HG03095 (cell line): Measurements from ENCODE around the gene MED12L.

Source experiments
- ATAC-seq: cut with Tn5 transposase; IDR thresholded peaks from one replicate; pipeline ENCODE4 v1.9.1; 2021; ENCODE audit warnings: moderate library complexity; ENCODE audit not compliant: unreplicated experiment

MED12L gene

DNA sequence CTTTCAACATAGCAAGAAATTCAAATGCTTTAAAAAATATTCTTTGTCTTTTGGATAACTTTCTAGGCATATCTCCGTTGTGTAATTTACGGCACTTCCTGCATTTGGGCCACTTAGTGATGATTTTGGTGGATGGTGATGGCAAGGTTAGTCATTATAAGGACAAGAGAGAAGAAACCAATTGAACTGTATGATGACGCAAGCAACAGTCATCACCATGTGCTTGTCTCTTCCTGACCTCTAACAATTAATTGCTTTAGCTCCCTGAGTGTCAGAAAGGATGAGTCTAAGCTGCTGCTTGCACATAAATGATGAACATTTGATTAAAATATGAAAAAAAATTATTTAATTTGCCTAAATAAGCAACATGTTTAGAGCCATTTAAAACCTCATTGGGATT, 310.3 kb downstream of the MED12L start:
- no peak for ATAC-seq

DNA sequence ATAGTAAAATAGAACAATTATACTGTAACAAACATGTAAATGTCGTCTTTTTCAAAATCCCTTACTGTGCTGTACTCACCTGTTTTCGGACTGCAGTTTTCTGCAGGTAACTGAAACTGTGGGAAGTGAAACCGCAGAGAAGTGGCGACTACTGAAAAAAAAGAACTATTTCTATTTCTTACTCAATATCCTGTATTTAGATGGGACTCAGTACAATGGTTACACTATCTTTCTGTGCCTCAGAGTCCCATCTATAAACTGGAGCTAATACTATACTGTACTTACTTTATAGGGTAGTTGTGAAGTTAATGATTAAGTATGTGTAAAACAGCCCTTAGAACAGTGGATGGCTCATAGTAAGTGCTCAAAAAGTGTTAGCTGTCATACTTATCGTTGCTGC, 313.4 kb downstream of the MED12L start:
- ATAC-seq, result no peak

- no peak for ATAC-seq
Observed at GRCh38 chr3:151400341-151400740, 314.9 kb downstream of the MED12L start.

- ATAC-seq, result no peak
Observed at GRCh38 chr3:151402349-151402748, 316.9 kb downstream of the MED12L start.

- ATAC-seq, result no peak
Observed at GRCh38 chr3:151403246-151403645, 317.8 kb downstream of the MED12L start.

DNA sequence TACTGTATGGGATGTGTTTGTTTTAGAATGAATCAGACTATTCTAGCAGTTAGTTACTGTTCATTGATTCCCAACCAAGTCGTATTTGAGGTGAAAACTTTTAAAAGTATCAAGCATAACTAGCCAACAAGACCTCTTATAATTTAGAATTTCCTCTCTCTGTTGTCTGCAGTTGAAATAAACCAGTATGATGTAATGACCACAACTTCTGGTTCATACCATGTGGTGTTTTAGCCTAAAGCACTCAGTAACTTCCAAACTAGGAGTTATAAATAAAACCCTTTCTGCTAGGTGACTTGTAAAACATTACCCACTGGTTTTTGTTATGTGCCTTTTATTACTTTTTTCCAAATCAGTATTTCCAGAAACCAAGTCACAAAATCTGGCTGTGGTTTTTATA, 318.9 kb downstream of the MED12L start:
- peak; percentile 84 for ATAC-seq

GRCh38 chr3:151407928-151408327, 322.5 kb downstream of the MED12L start:
- ATAC-seq, result no peak

- ATAC-seq, result no peak
Observed at GRCh38 chr3:151410891-151411559, 325.6 kb downstream of the MED12L start.

GRCh38 chr3:151412989-151413388, 327.5 kb downstream of the MED12L start:
- ATAC-seq, result no peak

DNA sequence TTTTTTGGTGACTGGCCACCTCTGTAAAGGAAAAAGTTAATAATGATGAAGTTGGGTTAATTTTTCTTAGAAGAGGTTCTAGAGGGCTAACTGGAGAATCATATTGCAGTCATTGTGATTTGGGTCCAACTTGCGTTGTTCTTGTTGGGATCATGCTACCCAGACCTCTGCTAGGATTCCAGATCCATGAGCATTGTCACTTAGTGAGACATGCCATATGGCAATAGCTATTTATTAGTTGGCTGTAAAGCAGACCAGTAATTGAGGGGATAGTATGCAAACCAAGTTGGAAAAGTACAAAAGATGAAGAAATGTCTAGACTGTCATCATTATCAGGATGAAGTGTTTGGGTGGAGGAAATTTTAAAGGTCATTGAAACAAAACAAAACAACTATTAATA, 329.8 kb downstream of the MED12L start:
- ATAC-seq, result no peak

GRCh38 chr3:151419806-151420205, 334.3 kb downstream of the MED12L start:
- ATAC-seq, result no peak

- no peak for ATAC-seq
Observed at GRCh38 chr3:151421938-151422337, 336.5 kb downstream of the MED12L start.

DNA sequence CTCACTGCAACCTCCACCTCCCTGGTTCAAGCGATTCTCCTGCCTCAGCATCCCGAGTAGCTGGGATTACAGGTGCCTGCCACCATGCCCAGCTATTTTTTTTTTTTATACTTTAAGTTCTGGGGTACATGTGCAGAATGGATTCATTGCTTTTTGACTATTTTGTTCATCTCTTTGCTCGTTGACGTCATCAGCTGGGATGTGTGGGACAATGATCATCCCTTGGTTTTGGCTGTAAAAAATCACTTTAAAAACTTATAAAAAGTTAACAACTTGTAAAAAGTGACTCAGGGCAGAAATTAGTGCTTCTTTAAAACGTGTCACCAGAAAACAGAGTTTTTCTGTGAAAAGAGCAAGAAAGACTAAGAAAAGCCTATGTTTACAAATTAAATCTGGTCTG, 337.6 kb downstream of the MED12L start:
- ATAC-seq, result no peak

DNA sequence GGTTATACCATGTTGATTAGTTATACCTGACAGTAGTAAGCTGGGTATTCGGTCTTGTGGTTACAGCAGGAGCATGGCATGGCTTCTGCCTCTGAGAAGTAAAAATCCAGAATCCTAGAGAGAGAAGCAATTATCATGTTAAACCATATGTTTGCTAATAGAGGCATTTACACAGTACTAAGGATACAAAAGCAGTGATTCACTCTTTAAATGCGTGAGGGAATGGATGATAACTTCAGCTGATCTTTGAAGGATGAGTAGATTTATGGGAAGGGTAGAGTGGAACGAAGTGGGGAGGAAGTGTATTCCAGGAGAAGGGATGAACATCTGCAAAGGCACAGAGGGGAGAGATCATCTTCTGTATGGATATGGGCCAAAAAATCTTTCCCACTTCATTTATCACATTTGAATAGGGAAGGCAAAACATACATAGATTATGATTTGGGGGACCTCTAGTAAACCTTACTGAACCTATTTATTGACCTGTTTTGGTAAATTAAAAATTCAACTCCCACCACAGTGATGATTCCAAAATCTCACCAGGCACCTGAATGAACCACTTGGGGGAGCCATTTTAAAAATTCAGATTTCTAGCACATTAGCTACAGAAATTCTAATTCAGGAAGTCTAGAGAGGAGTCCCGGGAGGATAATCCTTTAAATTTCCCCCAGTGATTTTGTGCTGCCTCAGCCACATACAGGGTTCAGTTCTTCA, 340.3 kb downstream of the MED12L start:
- peak; percentile 18 for ATAC-seq

GRCh38 chr3:151426341-151426657, 340.8 kb downstream of the MED12L start:
- ATAC-seq, result peak; percentile 87

- no peak for ATAC-seq
Observed at GRCh38 chr3:151428386-151428785, 342.9 kb downstream of the MED12L start.

DNA sequence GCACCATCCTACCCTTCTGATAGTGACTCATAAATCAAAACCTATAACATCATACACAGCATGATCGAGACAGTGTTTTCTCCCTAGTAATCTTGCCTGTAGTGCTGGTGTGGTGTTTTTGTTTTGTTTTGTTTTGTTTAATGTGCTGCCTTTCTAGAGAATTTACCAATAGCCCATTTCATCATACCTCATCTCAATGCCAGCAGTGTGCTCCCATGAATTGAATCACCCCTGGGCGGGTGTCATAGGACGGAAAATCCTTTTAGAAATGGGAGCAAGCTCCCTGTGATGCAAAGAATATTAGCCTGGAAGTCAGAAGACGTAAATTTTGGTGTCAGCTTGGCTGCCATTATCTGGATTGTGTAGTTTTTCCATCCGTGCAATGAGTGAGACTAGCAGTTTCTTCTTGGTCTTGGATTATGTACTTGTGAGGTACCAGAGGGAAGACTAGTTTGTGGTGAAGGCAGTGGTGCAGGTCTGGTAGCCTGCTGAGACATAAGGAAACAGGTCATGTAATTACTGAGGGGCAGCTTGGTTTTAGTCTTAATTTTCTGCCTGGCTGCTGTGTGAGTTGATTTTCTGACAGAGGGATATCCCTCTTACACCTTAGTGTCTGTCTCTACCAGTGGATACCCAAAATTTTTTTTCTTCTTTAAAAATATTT, 345.5 kb downstream of the MED12L start:
- ATAC-seq, result peak; percentile 41

GRCh38 chr3:151431940-151432339, 346.5 kb downstream of the MED12L start:
- no peak for ATAC-seq

GRCh38 chr3:151432616-151433372, 347.3 kb downstream of the MED12L start:
- ATAC-seq, result no peak

DNA sequence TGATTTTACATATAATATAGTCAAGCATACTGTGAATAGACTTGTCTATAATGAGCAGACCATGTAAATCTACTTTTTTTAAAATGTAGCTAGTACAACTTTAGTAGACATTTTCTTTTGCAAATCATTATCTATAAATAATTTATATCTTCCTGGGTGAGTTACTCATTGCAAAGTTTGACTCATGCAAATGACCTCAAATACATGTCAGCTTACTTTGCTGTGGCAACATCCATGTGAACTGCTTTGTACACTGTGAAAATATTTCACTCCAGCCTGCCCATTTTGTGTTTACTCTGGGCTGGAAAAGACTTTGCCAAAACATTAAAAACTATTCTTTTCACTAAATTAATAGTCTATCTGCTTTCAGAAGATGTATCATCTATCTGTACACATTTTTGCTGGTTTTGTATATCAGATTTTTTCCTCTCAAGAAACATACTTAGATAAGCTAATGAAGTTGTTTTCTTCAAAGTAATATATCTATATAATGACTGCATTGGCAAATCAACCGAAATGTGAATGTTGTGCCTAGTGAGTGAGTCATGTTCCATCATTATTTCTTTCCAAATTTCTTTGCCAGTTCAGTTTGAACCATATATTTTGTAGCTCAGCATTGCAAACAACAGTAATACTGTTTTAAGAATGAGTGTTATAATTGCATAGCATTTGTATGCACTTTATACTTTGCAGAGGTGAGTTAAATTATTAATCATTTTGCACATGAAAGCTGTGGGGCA, 348.9 kb downstream of the MED12L start:
- no peak for ATAC-seq
